Bronchial smooth muscle cell (primary cell): ENCODE data around the gene FBXL22. TPM values are rescaled to one million over a fixed set of nuclear protein-coding genes. Genes with fewer than 3 reads are reported as not detected.

ENCODE experiments used
- total RNA-seq: library from RNA; depleted of rRNA; stranded (reverse); fragments of >200 nt; gene quantifications from 2 replicates; pipeline ENCODE4 v1.2.1, GENCODE V29; 2014

Gene FBXL22, protein sequence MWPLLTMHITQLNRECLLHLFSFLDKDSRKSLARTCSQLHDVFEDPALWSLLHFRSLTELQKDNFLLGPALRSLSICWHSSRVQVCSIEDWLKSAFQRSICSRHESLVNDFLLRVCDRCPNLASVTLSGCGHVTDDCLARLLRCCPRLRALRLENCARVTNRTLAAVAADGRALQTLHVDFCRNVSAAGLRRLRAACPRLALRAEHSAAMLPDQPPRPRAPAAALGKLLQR
- under 0.01 and 0.16 TPM in 2 replicates for total RNA-seq

GRCh38 chr15:63597038-63597790 is at the start of gene FBXL22:
Gene FBXL22 (plus strand): TSS chr15:63597387. CDS start chr15:63597393, 6 bp downstream.

Other genes with a start within 250 kb of the FBXL22 start
- gene CA12, start 215.5 kb upstream of the FBXL22 start, total RNA-seq: 47.5 and 101 TPM in 2 replicates
- gene USP3, start 92.8 kb upstream of the FBXL22 start, total RNA-seq: 24.4 and 28.1 TPM in 2 replicates
- gene HERC1, start 236.6 kb downstream of the FBXL22 start, total RNA-seq: 83.1 and 98.8 TPM in 2 replicates